HG02840 (cell line): ENCODE data around the gene C16orf54.
"Not testable (repeated sequence)": the region's sequence is repeated elsewhere in the genome, so short reads cannot be mapped to it uniquely, and the experiment has no call there.

Experiments
- ATAC-seq: cut with Tn5 transposase; IDR thresholded peaks from one replicate; pipeline ENCODE4 v1.9.1; 2021; ENCODE audit warnings: mild to moderate bottlenecking, moderate library complexity, moderate number of reproducible peaks; ENCODE audit not compliant: unreplicated experiment, low FRiP score

The C16orf54 gene

DNA sequence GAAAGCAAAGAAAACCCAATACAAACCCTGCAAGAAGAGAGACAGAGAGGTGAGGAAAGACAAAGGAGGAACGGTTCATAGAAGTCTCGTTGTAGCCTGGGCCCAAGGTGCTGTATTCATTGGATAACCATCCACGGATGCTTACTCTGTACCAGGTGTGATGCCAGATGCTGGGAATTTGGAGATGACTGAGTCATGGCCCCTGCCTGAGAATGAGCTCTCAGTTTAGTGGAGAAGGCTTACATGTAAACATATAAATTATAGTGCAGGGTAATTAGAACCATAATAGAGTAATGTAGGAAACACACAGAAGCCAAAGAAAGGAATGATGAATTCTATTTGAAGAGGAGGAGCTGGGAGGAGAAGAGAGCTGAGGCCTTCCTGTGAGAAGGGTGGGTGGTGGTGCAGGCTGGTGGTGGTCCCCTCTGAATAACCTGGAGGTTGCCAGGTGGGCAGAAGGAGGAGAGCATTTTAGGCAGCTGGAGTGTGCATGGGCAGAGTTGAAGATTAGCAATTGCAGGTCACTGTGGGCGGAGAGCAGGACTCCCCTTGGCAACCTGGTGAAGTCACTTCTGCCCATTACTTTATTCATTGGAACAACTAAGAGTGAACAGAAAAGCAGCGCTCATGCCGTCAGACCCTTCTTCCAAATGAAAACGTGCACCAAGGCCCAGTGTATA is 24.6 kb upstream of the C16orf54 start:
- ATAC-seq = no peak

DNA sequence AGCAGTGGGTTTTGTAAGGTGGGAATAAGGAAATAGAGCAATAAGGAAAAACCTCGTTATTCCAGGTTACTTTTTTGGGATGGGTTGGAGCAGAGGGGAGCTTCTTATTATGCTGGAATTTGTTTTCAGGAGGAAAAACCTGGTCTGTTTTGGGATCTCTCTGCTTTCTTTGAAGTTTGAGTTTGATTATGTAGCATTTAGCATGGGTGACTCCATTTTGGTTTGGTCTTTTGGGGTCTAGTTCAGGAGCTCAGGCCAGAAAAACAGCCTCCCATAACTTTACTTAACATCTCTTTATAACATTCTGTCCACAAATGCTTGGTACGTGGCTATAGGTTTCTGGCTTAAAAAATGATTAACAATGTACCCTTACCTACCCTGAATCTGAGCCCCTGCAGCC is 23.7 kb upstream of the C16orf54 start:
- no peak for ATAC-seq

GRCh38 chr16:29767062-29767461 is 21.3 kb upstream of the C16orf54 start:
- ATAC-seq = no peak

GRCh38 chr16:29766571-29766970 is 20.8 kb upstream of the C16orf54 start:
- no peak for ATAC-seq

- no peak for ATAC-seq
These were observed 19.6 kb upstream of the C16orf54 start for GRCh38 chr16:29765167-29766032.

GRCh38 chr16:29763326-29763725 is 17.5 kb upstream of the C16orf54 start:
- ATAC-seq = no peak

- no peak for ATAC-seq
These were observed 16.1 kb upstream of the C16orf54 start for GRCh38 chr16:29761882-29762281.

- not testable (repeated sequence) for ATAC-seq
These were observed 15.5 kb upstream of the C16orf54 start for GRCh38 chr16:29761280-29761651.

DNA sequence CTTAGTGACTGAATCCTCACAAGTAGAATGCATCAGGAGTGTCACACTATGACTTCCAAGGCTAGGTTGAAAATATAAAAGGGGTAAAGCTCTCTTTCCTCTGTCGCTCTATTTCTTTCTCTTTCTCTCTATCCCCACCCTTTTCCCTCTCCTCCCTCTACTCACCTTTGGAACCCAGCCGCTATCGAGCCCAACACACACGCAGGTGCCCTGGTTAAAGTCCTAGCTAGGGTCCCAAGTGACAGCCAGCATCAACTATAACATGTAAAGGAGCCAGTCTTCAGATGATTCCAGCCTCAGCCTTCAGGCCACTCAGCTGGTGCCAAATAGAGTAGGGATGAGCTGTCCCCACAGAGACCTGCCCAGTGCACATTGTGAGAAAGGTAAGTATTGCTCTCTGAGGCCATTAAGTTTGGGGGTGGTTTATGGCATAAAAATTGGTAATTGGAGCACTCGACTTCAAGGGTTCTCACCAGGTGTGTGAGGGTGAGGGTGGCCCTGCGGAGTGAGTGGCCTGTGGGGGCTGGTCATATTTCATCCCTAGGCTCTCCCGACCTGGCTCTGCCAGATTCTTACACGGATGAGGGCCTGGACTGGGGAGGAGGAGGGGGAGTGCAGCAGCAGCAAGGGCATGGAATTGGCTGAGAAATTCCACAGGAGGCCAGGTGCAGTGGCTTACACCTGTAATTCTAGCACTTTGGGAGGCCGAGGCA is 14.9 kb upstream of the C16orf54 start:
- ATAC-seq = no peak

DNA sequence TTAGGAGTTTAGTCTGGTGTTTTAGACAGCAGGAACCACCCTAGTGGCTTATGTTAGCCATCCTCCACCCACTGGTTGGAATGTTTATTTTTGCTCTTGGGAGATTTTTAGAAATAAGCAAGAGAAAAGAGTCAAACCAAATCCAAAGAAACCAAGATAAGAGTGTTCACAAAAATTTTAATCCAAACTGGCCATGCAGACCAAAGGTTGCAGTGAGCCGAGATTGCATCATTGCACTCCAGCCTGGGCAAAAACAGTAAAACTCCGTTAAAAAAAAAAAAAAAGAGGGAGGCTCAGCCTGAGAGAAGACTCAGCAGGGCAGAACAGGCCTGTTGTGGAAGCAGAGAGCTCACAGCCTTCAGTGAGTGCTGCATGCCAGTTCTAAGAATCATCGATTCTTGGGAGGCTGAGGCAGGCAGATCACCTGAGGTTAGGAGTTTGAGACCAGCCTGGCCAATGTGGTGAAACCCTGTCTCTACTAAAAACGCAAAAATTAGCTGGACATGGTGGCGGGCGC is 12.2 kb upstream of the C16orf54 start:
- no peak for ATAC-seq

- ATAC-seq = not testable (repeated sequence)
These were observed 11.3 kb upstream of the C16orf54 start for GRCh38 chr16:29757086-29757485.

- no peak for ATAC-seq
These were observed 10.9 kb upstream of the C16orf54 start for GRCh38 chr16:29756654-29757053.

DNA sequence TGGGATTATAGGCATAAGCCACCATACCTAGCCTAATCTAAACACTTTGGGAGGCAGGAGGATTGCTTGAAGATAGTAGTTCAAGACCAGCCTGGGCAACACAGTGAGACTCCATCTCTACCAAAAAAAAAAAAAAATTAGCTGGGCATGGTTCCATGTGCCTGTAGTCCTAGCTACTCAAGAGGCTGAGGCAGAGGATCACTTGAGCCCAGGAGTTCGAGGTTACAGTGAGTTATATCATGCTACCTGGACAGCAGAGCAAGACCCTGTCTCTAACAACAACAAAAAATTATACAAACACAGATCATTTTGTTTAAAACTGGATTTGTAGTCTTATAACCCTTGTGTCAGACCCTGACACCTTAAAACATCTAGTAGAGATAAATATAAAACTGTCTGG is 7.7 kb upstream of the C16orf54 start:
- no peak for ATAC-seq

DNA sequence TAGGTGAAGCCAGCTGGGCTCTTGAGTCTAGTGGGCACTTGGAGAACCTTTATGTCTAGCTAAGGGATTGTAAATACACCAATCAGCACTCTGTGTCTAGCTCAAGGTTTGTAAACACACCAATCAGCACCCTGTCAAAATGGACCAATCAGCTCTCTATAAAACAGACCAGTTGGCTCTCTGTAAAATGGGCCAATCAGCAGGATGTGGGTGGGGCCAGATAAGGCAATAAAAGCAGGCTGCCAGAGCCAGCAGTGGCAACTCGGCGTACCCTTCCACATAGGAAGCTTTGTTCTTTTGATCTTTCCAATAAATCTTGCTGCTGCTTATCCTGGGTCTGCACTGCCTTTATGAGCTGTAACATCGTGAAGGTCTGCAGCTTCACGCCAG is 3.0 kb upstream of the C16orf54 start:
- ATAC-seq = not testable (repeated sequence)

GRCh38 chr16:29747947-29748759 is 2.4 kb upstream of the C16orf54 start:
- no peak for ATAC-seq

DNA sequence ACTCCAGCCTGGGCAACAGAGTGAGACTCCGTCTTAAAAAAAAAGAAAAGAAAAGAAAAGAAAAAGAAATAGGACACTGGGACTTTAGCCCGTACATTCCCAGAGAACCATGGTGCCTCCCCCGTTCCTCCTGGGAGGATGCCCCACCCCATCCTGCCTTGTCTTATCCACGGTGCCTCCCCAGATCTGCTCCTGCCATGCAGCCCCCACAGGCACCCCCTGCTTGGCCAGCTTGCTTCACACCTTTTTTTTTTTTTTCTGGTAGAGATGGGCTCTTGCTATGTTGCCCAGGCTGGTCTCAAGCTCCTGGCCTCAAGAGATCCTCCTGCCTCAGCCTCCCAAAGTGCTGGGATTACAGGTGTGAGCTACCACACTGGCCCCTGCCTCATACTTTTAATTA is 728 bp upstream of the C16orf54 start:
- ATAC-seq = not testable (repeated sequence)

DNA sequence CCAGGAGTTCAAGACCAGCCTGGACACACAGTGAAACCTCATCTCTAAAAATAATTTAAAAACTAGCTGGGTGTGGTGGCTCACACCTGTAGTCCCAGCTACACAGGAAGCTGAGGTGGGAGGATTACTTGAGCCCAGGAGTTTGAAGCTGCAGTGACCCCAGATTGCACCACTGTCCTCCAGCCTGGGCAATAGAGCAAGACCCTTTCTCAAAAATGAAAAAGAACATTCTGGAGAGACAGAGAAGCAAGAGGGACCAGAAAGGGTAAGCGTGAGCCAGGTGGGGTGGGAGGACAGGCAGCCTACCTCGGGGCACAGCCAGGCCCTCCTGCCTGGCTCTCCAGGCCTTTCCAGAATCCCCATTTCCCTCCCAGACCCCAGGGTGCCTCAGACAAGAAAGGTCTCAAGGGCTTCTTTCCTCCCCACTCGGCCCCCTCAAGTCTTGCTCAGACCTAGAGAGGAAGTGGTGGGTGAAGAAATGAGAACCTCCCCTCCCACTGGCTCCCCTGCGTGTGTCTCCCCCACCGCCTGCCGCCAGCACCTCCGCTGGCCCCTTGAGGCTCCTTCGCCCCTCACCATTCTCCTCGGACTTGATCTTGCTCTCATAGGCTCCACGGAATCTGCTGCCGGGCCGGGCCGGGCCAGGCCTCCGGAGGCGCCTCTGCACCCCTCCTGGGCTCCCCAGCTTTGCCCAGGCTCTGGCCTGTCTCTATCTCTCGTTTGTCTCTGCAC is 503 bp downstream of the C16orf54 start:
- ATAC-seq = no peak

- no peak for ATAC-seq
These were observed 1.2 kb downstream of the C16orf54 start for GRCh38 chr16:29744541-29745101.

GRCh38 chr16:29743827-29744531 is 1.8 kb downstream of the C16orf54 start:
- no peak for ATAC-seq
